HG03565 (cell line): ENCODE measurements around the gene SLITRK5.

ENCODE experiments used
- ATAC-seq: cut with Tn5 transposase; IDR thresholded peaks from one replicate; pipeline ENCODE4 v1.9.1; 2021; ENCODE audit warnings: mild to moderate bottlenecking, moderate library complexity; ENCODE audit not compliant: unreplicated experiment

Gene SLITRK5

DNA sequence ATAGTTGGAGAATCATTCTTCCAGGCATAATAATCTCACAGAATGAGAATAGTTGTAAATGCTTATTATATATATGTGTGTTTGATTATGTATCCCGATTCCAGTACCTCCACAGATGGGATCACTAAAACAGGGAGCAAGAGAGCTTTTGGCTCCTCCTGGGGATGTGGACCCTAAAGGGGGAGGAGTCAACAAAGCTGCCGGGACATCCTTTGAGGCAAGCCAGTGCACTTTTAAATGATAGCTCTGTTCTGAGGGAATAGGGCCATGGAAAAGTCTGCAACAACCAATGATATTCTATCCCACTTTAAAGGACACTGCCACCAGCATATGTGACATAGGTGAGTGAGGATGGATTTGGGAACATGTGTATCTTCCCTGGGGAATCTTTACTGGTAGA, 40.8 kb downstream of the SLITRK5 start:
- ATAC-seq = no peak
